CD4-positive, alpha-beta T cell treated with Interferon gamma for 1 hour (primary cell): ENCODE measurements around the gene SLC6A6.

Experiments used
- DNase-seq: peaks from one replicate; pipeline ENCODE4 v3.0.0-alpha.2; 2020

SLC6A6 gene

GRCh38 chr3:14471016-14471415 lies 68.6 kb downstream of the SLC6A6 start:
- DNase-seq = no peak

DNA sequence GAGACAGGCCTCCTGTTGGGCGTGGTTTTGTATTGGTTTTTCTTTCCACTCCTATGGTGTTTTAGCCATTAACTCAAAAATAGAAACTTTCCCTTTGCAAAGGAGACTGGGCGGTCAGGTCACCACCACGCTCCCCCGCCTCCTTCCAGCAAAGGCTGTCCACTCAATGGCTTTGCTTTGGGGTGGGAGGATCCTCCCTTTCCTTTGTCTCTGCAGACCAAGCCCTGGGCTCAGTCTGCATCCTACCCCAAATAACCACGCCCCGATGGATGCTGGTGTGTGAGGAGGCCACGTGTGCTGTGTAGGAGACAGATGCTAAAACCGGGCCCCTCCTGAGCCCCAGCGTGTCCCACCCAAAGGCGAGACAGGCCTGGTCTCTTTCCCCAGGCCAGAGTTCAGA lies 69.3 kb downstream of the SLC6A6 start:
- DNase-seq = no peak

GRCh38 chr3:14472471-14473351 lies 70.3 kb downstream of the SLC6A6 start:
- no peak for DNase-seq

GRCh38 chr3:14473411-14473891 lies 71.0 kb downstream of the SLC6A6 start:
- no peak for DNase-seq

- DNase-seq = no peak
These were observed 72.1 kb downstream of the SLC6A6 start for GRCh38 chr3:14474363-14475081.

DNA sequence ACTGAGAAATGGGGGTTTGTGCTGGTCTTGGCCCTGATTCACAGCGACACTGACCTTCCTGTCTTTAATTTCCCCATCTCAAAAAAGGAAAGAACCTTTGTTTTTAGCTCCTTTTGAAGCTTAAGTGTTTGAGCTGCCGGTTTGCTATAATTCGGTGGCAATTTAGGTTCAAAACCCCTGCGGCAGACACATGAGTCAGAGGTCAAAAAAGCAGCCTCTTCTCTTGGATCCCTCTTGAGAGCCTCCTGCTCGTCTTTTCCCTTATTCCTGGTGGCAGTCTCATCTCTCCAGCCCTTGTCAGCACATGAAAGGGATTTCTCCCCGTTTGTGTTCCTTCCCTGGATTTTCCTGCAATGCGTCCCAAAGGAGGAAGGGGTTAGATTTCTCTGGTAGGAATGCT lies 73.2 kb downstream of the SLC6A6 start:
- no peak for DNase-seq

DNA sequence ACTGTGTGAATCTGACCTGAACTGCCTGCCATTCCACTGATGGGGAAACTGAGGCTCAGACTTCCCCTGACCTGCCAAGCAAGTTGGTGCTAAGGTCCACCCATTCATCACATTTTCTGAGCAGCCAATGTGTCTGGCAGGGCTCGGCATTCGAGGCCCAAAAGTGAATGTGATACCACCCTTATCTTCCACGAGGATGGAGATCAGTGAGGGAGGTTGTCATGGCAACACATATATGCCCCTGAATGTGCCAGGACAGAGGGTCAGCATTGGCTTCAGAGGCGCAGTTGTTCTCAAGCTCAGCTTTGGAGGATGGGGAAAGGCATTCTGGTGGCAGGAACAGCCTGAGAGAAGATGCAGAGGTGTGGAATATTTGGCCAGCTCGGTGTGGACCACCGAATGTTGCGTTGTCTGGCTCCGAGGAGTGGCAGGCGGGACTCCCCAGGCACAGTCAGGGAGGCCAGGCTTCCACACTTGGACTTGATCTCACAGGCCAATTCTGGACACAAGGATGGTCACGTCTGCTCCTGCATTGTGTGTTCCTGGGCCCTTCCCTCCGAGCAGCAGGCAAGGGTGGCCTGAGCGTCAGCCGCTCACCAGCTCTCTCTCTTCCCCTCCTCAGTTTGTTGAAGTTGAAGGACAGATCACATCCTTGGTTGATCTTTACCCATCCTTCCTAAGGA lies 74.3 kb downstream of the SLC6A6 start:
- DNase-seq = no peak

DNA sequence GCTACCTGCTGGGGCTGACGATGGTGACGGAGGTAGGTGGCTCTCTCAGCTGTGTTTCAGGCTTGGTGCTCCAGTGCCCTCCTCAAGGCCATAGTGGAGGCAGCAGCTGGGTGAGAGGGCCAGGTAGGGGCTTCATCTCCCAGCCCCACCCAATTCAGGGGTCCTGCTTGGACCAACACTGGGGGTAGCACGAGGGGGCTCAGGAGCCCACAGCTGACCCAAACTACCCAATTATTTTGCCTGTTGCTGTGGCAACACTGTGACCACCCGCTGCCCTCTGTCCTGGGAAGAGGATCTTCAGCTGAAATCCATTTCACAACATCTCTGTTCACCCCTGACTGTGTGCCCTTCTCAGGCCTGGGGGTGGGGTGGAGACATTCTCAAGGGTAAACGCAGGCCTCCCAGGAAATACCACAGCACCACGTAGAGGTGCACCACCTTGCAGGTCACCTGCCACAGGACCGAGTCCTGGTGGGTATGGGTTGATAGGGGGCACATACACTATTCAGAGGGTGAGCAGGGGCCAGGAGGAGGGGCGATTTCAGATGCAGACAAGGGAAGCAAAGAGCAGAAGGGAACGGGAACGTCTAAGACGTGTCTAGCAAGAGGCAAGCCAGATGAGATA lies 75.0 kb downstream of the SLC6A6 start:
- DNase-seq = no peak

DNA sequence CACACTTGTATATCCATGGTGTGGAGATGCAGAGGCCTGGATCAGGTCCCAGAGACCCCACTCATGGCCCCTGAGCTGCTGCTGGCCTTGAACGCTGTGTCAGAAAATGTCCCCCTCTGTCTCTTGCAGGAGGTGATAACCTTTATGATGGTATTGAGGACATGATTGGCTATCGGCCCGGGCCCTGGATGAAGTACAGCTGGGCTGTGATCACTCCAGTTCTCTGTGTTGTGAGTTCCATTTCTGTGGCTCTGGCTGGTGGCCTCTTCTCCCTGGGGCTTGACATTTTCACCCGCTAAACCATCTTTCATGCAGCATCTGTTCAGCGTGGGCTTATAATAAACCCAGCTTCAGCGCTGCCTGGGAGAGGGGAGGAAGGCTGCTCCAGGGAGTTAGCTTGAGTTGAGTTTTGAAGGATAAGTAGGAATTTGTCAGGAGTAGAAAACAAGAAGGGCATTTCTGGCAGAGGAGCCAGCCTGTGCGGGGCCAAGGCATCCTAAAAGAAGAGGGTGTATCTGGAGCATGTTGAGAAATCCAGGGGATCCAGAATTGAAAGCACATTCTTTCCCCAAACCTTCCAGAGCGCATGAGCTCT lies 76.6 kb downstream of the SLC6A6 start:
- no peak for DNase-seq

- DNase-seq = no peak
These were observed 77.2 kb downstream of the SLC6A6 start for GRCh38 chr3:14479591-14479990.

- no peak for DNase-seq
These were observed 78.0 kb downstream of the SLC6A6 start for GRCh38 chr3:14480207-14481017.

- no peak for DNase-seq
These were observed 78.7 kb downstream of the SLC6A6 start for GRCh38 chr3:14481018-14481645.

DNA sequence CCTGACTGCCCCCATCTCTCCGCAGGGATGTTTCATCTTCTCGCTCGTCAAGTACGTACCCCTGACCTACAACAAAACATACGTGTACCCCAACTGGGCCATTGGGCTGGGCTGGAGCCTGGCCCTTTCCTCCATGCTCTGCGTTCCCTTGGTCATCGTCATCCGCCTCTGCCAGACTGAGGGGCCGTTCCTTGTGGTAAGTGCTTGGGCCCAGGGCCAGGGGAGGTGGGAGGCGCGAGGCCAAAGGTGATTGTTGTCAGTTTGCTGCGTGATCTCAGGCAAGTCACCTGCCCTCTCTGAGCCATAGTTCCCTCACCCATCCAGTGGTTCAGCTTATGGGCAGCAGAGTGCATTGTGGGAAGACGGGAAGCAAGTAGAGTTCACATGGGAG lies 79.2 kb downstream of the SLC6A6 start:
- DNase-seq = no peak

DNA sequence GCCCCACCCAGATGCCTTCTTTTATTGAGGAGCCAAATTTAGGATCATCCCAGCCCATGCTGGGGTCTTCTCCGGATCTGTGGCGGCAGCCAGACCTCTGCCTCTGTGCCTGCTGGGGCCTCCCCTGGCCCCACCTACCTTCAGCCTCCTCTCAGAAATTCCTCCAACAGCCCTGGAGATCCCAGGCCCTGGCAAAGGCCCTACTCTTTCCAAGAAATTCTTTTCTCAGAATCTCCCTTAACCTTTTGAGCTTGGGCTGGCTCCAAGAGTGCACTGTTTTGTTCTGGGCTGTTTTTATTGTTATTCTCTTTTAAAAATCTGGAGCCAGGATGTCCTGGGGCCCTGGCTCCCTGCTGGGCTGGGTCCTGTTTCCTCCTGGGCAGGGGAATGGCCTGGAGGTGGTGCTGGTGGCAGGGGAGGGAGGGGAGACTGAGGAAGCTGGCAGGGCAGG lies 79.9 kb downstream of the SLC6A6 start:
- DNase-seq = no peak

DNA sequence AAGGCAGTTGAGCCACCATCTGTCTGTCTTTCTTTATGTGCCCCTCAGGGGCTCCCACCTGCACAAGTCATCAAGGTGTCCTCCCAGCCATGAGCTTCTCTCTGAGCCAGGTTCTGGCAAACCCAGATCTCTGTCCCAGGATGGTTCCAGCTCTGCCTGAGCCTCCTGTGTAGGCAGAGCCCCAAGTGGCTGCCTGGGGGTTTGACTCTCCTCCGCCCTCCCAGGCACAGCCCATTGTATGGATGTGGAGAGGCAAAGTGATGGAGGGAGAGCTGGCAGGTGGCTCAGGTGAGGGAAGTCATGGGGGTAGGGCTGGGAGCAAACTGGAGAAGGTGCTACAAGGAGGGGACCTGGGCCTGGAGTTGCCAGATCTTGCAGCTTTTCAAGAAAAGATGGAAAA lies 80.9 kb downstream of the SLC6A6 start:
- DNase-seq = no peak

GRCh38 chr3:14484741-14485140 lies 82.3 kb downstream of the SLC6A6 start:
- DNase-seq = no peak

DNA sequence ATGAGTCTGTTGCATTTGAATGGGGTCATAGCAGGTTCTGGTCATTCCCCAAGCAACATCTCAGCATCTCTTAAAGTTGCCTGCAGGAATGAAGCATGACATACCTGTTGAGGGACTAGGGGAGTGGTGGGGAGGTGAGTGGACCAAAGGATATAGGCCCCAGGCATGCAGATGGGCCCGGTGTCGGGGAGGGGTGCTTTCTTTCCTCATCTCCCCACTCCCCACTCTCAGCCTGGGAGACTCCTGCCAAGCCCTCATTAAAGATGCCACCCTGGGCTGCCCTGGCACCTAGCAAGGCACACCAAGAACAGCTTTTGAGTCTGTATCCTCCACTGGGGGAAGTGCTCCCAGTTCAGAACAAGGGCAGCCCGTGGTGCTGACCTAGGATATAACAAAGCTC lies 83.6 kb downstream of the SLC6A6 start:
- DNase-seq = no peak

- DNase-seq = no peak
These were observed 84.1 kb downstream of the SLC6A6 start for GRCh38 chr3:14486460-14486859.

DNA sequence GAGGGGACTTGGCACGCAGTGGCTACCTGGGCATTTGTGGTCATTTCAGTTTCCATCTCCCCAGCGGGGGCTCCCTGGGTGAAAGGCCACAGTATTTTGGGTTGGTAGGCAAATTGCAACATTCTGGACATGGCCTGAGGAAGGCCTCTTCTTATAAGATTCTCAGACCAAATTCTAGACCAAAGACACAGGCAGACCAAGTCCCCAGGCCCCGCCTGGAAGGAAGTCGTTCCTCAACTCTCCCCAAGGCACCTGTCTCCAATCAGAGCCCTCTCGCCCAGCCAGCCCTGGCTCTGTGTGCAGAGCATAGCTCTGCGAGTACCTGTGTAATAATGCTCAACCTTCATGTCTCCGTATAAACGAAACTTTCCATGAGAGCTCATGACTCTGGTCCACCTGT lies 84.7 kb downstream of the SLC6A6 start:
- DNase-seq = no peak

DNA sequence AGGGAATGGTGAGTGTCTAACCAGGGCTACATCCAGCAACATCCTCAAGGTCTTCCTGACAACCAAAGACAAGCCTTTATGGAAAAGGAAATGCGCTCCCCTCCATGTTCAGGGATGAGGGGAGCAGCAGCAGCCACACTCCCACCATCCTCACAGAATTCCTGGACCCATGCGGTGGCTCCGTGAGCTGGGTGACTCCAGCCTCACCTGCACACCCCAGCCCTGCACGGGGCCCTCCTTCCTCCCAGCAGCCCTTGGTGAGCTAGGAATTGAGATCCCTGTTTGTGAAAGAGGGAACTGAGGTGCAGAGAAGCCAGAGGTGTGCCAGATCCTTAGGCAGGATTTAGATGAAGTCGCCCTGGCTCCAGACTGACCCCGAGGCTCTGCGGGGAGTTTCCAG lies 85.4 kb downstream of the SLC6A6 start:
- no peak for DNase-seq
